ENCODE data around the gene LEFTY2.
"Not testable (repeated sequence)": the region's sequence is repeated elsewhere in the genome, so short reads cannot be mapped to it uniquely, and the experiment has no call there.

DNA sequence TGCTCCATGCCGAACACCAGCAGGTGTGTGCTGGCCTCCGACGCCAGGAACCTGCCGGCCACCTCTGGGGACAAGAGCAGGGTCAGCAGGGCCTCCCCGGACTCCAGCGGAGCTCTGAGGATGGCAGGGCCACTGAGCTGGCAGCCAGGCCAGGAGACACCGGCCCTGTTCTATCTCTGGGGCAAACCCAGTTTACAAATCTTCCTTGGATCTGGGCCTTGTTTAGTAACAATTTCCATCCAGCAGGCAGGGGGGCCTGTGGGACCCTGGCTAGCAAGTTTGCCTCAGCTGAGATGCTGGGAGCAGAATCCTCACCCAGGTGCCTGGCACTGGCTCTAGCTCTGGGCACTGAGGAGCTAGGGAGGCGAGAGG lies 1.1 kb downstream of the LEFTY2 start:
- TF ChIP-seq YY1 (IDR thresholded peaks at IDR 0.05; ENCODE audit: insufficient read depth, insufficient read length); ZNF274 (IDR thresholded peaks at IDR 0.05; ENCODE audit: low read depth, low read length); SUZ12 (IDR thresholded peaks at IDR 0.05; ENCODE audit: extremely low read depth, insufficient read depth, insufficient read length): not testable (repeated sequence)
